Fibroblast of upper back skin (primary cell): ENCODE results near the gene TPCN1.
"Not testable (repeated sequence)": the region's sequence is repeated elsewhere in the genome, so short reads cannot be mapped to it uniquely, and the experiment has no call there.

Experiments used
- DNase-seq: peaks from one replicate; pipeline ENCODE4 v3.0.0-alpha.2; 2013

The TPCN1 gene

DNA sequence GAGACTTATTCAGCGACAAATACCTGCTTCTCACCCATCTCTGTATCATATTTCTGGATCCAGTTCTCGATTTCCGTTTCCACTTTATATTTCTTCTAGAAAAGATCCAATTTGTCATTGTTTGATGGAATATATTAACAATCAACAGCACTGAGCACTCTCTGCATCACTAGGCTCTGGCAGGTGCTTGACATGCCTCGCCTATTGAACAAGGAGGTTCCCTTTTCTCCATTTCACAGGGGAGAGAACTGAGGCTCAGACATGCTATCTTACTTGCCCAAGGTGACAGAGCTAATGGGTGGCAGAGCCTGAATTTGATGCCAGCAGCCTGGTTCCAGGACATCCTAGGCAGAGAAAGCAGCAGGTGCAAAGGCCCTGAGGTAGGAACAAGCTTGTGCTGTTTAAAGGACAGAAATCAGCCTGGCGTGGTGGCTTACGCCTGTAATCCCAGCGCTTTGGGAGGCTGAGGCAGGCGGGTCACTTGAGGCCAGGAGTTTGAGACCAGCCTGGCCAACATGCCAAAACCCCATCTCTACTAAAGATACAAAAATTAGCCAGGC is 23.7 kb upstream of the TPCN1 start:
- no peak for DNase-seq

DNA sequence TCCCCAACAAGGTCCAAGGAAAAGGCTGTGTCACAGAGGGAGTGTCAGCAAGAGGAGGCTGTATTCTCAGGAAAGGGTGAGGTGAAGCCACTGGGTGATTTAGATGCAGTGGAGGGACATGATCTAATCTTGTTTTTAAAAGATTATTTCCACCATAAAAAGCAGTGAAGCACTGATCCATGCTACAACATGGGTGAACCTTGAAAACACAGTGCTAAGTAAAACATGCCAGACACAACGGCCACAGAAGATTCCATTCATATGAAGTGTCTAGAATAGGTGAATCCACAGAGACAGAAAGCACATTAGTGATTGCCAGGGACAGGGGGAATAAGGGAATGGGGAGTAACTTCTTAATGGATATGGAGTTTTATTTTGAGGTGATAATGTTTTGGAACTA is 23.0 kb upstream of the TPCN1 start:
- peak; percentile 51 for DNase-seq

DNA sequence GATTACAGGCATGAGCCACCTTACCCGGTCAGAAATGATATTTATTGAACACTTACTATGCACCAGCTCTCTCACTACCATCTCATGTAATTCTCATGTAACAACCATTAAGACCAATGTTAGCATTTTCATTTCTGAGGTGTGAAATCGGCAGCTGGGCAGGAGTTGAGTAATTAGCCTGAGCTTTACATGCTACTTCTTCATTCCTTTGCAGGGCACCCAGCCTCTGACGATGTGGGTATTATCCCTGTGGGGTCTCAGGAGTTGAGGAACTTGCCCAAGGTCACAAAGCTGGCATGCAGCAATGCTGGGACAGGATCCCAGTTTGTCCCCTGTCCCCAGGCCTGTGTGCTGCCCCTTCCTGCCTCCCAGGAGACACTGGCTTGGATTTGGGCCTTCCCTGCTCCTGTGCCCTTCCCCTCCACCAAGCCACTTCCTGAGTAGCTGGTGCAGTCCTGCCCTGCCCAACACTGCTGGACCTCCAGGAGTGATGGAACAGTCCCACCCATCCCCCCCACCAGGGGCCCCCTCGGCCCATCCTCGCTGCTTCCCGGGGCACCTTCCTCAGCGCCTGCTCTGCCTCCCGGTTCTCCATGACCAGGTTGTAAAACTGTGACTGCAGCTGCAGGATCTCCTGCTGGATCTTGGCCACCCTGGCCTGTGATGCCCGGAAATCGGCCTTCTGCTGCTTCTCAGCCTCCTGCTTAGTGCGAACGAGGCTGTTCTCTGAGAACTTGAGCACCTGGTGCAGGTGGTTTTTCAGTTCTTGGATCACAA is 21.1 kb upstream of the TPCN1 start:
- DNase-seq, result no peak

DNA sequence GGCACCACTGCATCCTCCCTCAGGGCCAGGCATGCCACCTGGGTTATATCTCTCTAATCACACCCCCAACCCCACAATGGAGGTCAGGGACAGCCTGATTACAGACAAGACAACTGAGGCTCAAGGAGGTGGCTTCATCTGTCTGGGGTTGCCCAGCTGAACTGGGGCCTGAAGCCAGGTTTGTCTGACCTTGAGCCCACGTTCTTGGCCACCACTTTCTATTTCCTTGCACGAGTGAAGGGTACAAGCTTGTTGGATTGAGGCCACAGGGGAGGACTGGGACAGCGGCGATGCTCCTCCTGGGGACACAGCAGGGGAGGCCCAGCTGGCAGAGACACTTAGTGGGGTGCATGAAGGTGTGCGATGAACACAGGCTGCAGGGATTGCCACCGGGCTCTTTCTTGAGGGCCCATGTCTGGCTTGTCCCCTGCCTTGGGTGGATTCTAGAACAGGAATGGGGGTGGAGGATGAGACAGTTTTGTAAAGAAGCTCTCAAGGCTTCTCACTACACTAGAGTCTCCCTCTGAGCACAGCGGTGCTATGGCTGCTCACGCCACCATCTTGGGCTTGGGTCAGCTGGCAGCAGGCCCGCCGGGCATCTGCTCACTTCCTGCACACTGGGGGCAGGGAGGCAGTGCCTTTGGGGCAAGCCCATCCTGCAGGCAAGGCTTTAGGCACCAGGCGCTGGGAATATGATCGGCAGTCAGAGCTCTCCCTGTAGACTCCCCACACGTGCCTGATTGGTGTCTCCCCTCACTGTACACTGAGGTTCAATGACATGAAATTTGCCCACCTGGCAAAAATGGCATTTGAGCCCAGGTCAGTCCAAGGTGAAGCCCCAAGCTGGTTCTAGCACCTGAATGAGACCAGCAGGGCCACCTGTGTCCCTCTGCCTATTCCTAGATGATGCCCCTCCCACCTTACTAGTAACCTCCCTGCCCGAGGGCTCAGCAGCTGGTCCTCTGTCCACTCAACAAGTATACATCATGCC is 19.8 kb upstream of the TPCN1 start:
- no peak for DNase-seq

DNA sequence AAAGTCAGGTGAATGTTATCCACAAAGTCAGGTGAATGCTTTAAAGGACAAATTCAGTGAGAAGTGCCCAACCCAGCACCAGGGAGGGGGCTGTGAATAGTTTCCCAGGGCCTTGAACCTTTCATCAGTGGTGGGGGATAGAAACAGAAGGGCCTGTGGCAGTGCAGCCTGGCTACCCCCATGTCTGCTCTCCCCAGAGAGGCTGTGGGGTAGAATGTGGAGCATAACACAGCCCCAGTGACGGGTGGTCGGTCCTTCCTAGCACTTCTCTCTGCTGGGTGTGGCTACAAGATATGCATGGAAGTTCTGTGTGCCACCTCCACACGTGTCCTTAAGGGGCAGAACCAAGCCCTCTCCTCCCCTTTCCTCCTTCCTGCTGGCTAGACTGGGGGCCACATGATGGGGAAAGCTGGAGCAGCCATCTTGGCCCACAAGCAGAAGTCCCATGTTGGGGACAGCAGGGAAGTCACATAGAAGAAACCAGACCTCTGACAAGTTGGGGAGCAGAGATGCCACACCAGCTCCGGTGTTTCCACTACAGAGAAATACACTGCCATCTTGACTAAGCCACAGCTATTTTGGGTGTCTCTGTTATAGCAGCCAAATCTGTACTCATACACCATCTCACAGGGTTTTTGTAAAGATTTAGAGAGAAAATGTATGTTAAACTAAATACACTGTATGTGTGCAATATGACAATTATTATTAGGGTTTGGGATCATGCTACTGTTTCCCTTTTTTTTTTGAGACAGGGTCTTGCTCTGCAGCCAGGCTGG is 18.8 kb upstream of the TPCN1 start:
- DNase-seq, result no peak

DNA sequence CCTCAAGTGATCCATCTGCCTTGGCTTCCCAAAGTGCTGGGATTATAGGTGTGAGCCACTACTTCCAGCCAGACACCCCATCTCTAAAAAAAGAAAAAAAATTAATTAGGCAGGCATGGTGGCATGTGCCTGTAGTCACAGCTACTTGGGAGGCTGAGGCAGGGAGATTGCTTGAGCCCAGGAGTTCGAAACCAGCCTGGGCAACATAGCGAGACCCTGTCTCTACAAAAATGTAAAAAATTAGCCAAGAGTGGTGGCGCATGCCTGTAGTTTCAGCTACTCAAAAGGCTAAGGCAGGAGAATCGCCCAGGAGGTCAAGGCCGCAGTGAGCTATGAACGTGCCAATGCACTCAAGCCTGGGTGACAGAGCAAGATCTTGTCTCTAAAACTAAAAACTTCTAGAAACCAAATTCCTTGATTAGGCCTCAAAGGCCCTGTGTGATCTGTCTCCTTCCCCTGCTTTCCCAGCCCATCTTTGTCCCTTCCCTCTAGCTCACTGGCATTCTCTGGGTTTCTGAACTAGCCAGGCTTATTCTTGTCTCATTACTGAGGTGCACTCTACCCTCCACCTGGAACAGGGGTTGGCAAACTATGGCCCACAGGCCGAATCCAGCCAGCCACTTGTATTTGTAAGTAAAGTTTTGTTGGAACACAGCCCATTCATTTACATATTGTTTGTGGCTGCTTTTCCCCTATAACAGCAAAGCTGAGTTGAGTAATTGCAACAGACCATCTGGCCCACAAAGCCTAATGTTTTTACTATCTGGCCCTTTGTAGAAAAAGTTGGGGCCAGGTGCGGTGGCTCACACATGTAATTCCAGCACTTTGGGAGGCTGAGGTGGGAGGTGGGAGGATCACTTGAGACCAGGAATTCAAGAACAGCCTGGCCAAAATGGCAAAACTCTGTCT is 17.2 kb upstream of the TPCN1 start:
- no peak for DNase-seq

DNA sequence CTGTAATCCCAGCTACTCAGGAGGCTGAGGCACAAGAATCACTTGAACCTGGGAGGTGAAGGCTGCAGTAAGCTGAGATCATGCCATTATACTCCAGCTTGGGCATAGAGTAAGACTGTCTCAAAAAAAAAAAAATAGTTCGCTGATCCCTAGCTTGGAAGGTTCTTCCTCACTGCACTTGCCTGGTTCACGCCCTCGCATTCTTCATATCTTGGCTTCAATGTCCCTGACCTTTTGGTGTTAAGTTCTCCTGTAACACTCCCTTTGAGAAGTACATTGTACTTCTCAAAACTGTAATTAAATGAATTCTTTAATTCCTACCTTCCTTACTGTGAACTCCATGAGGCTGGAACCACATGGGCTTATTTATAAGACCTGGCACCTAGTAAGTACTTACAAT is 16.5 kb upstream of the TPCN1 start:
- DNase-seq, result no peak

DNA sequence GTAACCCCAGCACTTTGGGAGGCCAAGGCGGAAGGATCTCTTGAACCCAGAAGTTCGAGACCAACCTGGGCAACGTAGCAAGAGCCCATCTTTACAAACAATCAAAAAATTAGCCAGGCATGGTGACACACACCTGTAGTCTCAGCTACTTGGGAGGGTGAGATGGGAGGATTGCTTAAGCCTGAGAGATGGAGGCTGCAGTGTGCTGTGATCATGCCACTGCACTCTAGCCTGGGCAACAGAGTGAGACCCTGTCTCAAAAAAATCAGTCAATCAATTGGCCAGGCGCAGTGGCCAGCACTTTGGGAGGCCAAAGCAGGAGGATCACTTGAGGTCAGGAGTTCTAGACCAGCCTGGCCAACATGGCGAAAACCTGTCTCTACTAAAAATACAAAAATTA is 14.5 kb upstream of the TPCN1 start:
- DNase-seq, result not testable (repeated sequence)

DNA sequence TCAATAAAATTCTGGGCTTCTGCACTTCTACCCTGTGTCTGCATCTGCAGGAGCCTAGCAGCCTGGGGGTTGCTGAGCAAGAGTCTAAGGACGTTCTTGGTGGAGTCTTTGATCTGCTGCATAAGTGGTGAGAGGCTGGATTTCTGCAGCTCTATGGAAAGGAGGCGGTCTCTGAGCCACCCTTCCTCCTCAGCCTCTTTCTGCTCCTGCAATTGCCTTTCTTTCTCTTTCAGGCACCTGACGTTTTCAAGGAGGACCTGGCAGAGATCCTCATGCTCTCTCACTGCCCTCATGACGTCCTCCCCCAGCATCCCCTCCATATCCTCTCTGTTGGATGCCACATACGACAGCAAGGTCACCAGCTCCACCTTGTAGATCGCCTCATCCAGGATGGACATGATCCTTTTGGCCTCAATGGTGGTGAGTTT is 13.6 kb upstream of the TPCN1 start:
- peak; percentile 51 for DNase-seq

DNA sequence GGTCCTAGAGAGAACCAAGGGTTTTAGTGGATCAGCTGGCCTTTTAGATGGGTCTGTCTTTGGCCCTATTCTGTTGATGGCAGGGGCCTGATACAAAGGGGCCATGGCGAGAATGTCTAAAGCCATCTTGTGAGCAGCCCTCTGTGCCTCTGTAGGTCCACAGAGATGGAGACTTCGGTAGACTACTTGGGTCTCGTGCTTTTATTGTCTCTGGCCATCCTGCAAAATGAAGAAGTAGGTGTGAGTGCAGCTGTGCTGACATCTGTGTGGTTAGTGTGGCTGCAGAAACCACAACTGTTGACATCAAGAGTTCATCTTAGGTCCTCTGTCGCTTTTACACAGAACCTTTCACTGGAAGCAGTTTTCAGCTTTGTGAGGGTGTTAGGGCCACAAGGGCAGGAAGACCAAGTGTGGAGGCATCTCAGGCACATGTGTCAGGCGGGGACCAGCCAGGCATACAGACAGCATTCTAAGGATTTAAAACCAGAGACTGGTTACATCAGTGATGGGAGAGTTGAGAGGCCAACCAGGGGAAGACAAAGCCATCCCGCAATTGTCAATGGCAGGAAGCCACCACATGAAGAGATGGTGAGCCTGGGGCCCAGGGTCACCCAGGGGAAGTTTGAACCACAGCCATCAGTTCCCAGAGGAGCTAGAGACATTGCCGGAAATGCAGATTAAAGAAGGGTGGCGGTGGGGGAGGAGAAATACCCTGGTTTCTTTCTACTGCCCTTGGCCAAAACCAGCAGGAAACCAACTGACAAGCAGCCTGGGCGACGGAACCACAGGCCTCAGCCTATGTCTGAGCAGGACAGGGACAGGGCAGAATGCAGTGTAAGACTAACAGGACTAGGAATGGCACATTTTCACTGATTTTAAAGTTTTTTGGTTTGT is 13.0 kb upstream of the TPCN1 start:
- no peak for DNase-seq

DNA sequence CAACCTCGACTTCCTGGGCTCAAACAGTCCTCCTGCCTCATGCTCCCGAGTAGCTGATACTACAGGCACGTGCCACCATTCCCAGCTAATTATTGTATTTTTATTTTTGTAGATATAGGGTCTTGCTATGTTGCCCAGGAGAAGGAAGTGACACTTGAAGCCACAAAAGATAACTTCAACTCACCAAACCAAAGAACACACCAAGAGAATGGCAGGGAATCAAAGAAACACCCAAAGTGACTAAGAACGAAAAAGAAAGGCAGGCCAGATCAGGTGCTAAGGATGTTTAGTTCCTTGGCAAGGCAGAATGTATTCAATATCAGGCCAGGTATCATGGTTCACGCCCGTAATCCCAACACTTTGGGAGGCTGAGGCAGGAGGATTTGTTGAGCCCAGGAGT is 10.1 kb upstream of the TPCN1 start:
- DNase-seq, result no peak

DNA sequence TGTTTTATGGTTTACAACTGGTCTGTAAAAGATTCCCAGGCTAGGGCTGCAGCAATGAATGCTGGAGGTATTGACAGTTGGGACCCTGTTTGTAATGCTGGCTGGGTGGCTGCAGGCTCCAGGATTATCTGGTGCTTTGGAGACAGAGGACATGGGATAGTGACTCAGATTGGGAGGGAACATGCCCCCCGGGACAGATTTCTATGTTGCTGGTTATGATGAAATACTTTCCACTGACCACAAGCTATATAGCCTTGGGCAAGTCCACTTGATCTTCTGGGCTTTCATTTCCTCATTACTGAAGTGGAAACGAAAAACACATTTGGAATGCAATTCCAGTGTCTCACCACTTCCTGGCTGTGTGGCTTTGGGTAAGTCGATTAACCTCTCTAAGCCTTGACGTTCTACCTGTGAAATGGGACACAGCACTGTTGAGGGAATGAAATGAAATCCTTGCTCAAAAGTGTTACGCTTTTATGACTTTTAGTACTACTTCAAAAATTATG is 6.3 kb upstream of the TPCN1 start:
- peak; percentile 97 for DNase-seq

DNA sequence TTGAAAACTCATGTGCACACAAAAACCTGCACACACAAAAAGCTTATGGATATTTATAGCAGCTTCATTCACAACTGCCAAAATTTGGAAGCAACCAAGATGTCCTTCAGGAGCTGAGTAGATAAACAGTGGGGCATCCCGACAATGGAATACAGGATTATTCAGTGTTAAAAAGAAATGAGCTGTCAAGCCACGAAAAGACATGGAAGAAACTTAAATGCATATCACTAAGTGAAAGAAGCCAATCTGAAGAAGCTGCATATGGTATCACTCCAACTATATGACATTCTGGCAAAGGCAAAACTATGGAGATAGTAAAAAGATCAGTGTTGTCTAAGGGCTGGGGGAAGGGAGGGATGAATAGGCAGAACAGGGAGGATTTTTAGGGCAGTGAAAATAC is 5.2 kb upstream of the TPCN1 start:
- no peak for DNase-seq

DNA sequence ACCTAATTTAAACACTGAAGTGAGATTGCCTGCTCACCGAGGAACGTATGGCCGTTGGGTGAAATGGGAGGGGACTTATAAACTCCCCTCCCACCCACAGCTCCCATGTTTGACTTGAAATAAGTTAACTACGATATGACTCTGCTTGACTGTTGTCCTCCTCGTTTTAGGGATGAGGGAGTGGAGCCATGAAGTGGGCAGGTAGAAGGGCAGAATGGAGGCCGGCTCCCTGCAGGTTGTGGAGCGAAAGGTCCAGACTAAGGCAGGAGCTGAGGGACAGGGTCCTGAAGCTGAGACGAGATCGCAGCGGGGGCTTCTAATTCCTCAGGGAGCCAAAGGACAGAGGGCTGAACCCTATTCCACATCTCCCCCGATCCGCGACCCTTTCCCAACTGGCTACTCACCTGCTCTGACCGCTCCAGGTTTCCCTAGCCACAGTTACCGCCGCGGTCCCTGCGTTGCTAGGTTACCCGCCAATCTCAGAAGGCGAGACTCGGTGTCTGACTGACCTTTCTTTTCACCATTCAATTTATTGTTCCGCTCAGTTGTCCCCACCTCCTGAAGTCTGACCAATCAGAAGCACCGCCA is 577 bp upstream of the TPCN1 start:
- DNase-seq, result no peak

DNA sequence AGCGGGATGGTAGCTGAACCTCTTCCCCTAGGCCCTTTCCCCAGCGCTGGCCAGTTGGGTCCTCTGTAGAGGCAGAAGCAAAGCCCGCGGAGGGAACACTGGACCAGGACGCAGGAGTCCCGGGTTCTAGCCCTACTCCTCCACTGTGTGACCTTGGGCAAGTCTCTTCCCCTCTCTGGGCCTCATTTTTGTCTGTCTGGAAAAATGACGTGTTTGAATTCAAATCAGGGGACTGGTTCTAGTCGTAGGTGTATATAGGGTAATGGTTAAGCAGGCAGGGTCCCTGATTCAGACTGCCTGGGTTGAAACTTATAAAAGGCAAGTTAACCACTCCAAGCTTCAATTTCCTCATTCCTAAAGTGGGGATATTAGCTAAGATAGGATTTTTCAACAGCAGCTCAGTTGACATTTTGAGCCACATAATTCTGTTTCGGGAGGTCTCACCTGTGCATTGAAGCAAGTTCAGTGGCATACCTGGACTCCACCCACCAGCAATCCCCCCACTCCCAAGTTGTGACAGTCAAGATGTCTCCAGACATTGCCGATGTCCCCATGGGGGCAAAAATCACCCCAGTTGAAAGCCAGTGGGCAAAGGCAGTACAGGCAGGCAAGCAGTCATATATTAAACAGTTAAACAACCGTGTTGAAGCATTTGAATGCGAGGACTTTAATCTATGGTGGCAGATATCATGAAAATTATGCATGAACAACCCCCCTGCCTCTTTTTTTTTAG is 899 bp downstream of the TPCN1 start:
- no peak for DNase-seq

DNA sequence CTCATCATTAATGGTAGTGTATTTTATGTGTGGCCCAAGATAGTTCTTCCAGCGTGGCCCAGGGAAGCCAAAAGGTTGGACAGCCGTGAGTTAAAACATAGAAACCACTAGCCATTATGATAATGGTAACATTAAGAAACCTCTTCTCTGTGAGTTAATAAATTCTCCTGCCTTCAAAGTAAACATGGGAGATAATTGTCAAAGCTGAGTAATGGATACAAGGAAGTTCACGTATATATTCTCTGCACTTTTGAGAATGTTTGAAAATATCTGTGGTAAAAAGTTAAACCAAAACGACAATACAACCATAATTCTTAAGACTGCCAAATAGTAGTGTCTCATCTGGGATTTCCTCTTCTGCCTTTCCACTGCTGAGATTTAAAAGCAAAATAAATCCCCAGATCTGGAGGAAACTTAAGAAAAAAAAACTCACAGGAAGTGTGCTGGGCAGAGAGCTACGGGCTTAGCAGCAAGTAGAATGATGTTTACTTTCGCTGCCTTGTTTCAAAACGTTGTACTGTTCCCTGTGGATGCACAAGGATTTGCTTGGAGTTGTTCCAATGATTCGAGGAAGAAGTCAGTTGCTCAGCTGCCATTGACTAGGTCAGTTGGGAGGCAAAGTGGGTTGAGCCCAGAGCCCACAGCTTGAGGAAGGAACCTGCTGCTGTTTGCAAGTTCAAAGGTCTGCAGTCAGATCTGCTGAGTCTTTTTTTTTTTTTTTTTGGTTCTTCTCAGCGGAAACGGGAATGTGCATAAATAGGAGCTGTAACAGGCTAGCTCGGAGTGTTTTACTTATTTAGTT is 1.7 kb downstream of the TPCN1 start:
- peak; percentile 85 for DNase-seq

DNA sequence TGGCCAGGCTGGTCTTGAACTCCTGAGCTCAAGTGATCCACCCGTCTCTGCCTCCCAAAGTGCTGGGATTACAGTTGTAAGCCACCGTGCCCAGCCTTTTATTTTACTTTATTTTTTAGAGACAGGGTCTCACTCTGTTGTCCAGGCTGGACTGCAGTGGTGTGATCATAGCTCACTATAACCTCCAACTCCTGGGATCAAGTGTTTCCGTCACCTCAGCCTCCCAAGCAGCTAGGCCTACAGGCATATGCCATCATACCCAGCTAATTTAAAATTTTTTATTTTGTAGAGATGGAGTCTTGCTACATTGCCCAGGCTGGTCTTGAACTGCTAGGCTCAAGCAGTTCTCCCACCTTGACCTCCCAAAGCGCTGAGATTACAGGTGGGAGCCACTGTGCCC is 3.7 kb downstream of the TPCN1 start:
- no peak for DNase-seq
